ENCODE data around the gene PARD6B.

DNA sequence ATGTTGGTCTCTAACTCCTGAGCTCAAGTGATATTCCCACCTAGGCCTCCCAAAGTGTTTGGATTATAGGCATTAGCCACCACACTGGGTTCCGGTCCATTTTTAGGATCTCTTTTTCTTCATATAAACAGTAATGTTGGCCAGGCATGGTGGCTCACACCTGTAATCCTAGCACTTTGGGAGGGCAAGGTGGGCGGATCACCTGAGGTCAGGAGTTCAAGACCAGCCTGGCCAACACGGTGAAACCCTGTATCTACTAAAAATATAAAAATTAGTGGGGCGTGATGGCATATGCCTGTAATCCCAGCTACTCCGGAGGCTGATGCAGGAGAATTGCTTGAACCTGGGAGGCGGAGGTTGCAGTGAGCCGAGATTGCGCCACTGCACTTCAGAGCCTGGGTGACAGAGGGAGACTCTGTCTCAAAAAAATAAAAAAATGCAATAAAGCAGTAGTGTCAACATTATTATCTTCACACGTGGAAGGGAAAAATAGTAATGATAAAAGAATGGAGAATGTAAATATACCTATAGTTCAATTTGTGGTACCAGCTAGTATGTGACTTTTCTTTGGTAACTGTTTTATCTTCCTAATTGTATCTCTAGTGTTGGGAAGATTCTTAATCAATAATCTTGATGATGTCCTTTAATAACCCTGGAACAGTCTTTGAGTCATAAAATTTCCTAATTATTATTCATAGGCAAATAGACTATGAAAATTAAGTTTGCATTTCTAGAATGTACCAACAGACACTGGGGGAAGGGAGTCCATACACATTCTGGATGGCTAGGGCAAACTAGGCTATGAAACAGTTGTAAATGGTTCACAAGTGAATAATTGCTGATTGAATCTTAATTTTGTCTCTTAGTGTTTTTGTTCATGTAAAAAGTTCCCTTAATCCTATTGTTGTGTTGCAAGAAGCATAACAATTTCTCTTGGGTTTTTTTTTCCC lies 3.6 kb downstream of the PARD6B start:
- TF ChIP-seq, protein P1, sequence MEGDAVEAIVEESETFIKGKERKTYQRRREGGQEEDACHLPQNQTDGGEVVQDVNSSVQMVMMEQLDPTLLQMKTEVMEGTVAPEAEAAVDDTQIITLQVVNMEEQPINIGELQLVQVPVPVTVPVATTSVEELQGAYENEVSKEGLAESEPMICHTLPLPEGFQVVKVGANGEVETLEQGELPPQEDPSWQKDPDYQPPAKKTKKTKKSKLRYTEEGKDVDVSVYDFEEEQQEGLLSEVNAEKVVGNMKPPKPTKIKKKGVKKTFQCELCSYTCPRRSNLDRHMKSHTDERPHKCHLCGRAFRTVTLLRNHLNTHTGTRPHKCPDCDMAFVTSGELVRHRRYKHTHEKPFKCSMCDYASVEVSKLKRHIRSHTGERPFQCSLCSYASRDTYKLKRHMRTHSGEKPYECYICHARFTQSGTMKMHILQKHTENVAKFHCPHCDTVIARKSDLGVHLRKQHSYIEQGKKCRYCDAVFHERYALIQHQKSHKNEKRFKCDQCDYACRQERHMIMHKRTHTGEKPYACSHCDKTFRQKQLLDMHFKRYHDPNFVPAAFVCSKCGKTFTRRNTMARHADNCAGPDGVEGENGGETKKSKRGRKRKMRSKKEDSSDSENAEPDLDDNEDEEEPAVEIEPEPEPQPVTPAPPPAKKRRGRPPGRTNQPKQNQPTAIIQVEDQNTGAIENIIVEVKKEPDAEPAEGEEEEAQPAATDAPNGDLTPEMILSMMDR (IDR thresholded peaks at IDR 0.05 in 8 of 11, conservative IDR thresholded peaks at IDR 0.05 in 3 of 11), result no peak
- TF ChIP-seq POLR2A (IDR thresholded peaks at IDR 0.05) (no peak), POLR2AphosphoS5 (IDR thresholded peaks at IDR 0.05) (no peak)

All from spleen (tissue), 7 donors.